ENCODE results near the gene ARHGEF3. TPM values are rescaled to one million over a fixed set of nuclear protein-coding genes. Genes with fewer than 3 reads are reported as not detected.
"Not testable (repeated sequence)": the region's sequence is repeated elsewhere in the genome, so short reads cannot be mapped to it uniquely, and the experiment has no call there.

Gene ARHGEF3
- total RNA-seq, 3 donors from 2014 or later (not counting 1 experiment from before 2014, with no cell fraction given), result 112 to 211 (median 135) TPM

DNA sequence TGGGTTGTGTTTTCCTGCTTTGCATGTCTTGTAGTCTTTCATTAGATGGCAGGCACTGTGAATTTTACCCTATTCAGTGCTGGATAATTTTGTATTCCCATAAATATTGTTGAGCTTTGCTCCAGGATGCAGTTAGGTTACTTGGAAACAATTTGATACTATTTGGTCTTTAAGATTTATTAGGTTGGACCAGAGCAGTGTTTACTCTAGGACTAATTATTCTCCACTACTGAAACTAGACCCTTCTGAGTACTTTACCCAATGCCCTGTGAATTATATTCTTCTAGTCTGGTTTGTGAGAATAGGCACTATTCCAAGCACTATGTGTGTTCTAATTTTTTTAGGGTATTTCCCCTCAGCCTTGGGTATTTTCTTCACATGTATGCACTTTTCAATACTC lies 80.9 kb downstream of the ARHGEF3 start:
- H3K4me3 ChIP-seq (ENCODE audit: low read length), result no peak overlapping the region
- intact Hi-C loops (cut with micrococcal nuclease), result no loop called here
- peaks cover 19% of the 10 kb centered on the region for H3K4me1 ChIP-seq (ENCODE audit: control insufficient read depth, insufficient read depth, low read length)
- H3K9me3 Mint-ChIP-seq, result peaks cover 0 to 3% of the 10 kb centered on the region in 2 donors
- no peaks in the 10 kb centered on the region for H3K27me3 Mint-ChIP-seq (ENCODE audit: low read depth in 2 of 2)
- no peak overlapping the region for H3K27ac ChIP-seq (ENCODE audit: low read length)
- H3K27me3 ChIP-seq (ENCODE audit: control insufficient read depth, insufficient read depth, low read length), result no peaks in the 10 kb centered on the region
- no peaks in the 10 kb centered on the region for H3K9me3 ChIP-seq (ENCODE audit: control insufficient read depth, insufficient read depth, low read length)
- H3K4me3 Mint-ChIP-seq, result peak overlapping the region; percentile 58
- TF ChIP-seq, protein P1, sequence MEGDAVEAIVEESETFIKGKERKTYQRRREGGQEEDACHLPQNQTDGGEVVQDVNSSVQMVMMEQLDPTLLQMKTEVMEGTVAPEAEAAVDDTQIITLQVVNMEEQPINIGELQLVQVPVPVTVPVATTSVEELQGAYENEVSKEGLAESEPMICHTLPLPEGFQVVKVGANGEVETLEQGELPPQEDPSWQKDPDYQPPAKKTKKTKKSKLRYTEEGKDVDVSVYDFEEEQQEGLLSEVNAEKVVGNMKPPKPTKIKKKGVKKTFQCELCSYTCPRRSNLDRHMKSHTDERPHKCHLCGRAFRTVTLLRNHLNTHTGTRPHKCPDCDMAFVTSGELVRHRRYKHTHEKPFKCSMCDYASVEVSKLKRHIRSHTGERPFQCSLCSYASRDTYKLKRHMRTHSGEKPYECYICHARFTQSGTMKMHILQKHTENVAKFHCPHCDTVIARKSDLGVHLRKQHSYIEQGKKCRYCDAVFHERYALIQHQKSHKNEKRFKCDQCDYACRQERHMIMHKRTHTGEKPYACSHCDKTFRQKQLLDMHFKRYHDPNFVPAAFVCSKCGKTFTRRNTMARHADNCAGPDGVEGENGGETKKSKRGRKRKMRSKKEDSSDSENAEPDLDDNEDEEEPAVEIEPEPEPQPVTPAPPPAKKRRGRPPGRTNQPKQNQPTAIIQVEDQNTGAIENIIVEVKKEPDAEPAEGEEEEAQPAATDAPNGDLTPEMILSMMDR (IDR thresholded peaks at IDR 0.05), result no peak
- H3K36me3 Mint-ChIP-seq, result peaks cover 16% of the 10 kb centered on the region
- H3K4me1 Mint-ChIP-seq, result peaks cover 54 to 70% of the 10 kb centered on the region in 2 donors
- H3K27ac Mint-ChIP-seq, result peak overlapping the region; percentile 80 to 89
- no peak for DNase-seq
- no peak for ATAC-seq
- peaks cover 20% of the 10 kb centered on the region for H3K36me3 ChIP-seq (ENCODE audit: control insufficient read depth, insufficient read depth, low read length)

DNA sequence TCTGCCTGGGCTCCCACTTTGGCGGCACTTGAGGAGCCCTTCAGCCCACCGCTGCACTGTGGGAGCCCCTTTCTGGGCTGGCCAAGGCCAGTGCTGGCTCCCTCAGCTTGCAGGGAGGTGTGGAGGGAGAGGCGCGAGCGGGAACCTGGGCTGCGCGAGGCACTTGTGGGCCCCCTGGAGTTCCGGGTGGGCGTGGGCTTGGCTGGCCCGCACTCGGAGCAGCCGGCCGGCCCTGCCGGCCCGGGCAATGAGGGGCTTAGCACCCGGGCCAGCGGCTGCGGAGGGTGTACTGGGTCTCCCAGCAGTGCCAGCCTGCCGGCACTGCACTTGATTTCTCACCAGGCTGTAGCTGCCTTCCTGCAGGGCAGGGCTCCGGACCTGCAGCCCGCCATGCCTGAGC lies 82.9 kb downstream of the ARHGEF3 start:
- H3K4me1 ChIP-seq (ENCODE audit: control insufficient read depth, insufficient read depth, low read length); H3K4me3 Mint-ChIP-seq; H3K27me3 ChIP-seq (ENCODE audit: control insufficient read depth, insufficient read depth, low read length); DNase-seq; ATAC-seq; intact Hi-C loops (cut with micrococcal nuclease); H3K9me3 Mint-ChIP-seq; H3K27ac ChIP-seq (ENCODE audit: low read length); H3K27me3 Mint-ChIP-seq (ENCODE audit: low read depth in 2 of 2); H3K4me3 ChIP-seq (ENCODE audit: low read length); H3K9me3 ChIP-seq (ENCODE audit: control insufficient read depth, insufficient read depth, low read length); H3K27ac Mint-ChIP-seq: not testable (repeated sequence)
- Mint-ChIP-seq H3K4me1 (peaks cover 39 to 60% of the 10 kb centered on the region in 2 donors), H3K36me3 (peaks cover 16% of the 10 kb centered on the region)
- WGBS (ENCODE audit: insufficient coverage), result 98% methylated on average over 21 of the region's 21 CpGs
- peaks cover 20% of the 10 kb centered on the region for H3K36me3 ChIP-seq (ENCODE audit: control insufficient read depth, insufficient read depth, low read length)

DNA sequence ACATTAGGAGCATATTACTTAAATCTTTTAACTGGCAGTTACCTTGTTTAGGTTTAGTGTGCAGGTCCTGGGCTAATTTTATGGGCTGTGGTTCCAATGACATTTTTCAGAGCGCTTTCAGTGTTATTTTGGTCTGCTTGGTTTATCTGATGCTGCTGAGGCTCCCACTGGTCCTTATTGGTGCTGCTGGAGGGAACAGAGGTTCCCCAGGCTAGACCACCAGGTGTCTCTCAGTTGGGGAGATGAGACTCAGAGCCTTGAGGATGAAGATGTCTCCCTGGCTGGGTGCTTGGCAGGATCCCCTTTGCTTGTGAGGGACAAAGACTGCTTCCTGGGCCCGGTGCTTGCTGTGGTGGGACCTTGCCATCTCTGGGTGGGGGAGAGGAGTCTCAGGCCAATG lies 90.4 kb downstream of the ARHGEF3 start:
- WGBS (ENCODE audit: insufficient coverage), result 87% methylated on average over 2 of the region's 2 CpGs
- Histone ChIP-seq H3K9me3 (ENCODE audit: control insufficient read depth, insufficient read depth, low read length) (no peaks in the 10 kb centered on the region), H3K36me3 (ENCODE audit: control insufficient read depth, insufficient read depth, low read length) (no peaks in the 10 kb centered on the region), H3K4me3 (ENCODE audit: low read length) (no peak overlapping the region), H3K27me3 (ENCODE audit: control insufficient read depth, insufficient read depth, low read length) (no peaks in the 10 kb centered on the region), H3K4me1 (ENCODE audit: control insufficient read depth, insufficient read depth, low read length) (no peaks in the 10 kb centered on the region), H3K27ac (ENCODE audit: low read length) (no peak overlapping the region)
- DNase-seq (no peak), ATAC-seq (no peak)
- intact Hi-C loops (cut with micrococcal nuclease), result no loop called here
- no peak overlapping the region for H3K4me3 Mint-ChIP-seq
- no peaks in the 10 kb centered on the region for H3K36me3 Mint-ChIP-seq
- H3K4me1 Mint-ChIP-seq, result peaks cover 0 to 24% of the 10 kb centered on the region in 2 donors
- no peaks in the 10 kb centered on the region for H3K27me3 Mint-ChIP-seq (ENCODE audit: low read depth in 2 of 2)
- TF ChIP-seq, protein P1 (IDR thresholded peaks at IDR 0.05), result no peak
- no peaks in the 10 kb centered on the region for H3K9me3 Mint-ChIP-seq
- H3K27ac Mint-ChIP-seq, result peak overlapping the region; percentile 16 to 38

DNA sequence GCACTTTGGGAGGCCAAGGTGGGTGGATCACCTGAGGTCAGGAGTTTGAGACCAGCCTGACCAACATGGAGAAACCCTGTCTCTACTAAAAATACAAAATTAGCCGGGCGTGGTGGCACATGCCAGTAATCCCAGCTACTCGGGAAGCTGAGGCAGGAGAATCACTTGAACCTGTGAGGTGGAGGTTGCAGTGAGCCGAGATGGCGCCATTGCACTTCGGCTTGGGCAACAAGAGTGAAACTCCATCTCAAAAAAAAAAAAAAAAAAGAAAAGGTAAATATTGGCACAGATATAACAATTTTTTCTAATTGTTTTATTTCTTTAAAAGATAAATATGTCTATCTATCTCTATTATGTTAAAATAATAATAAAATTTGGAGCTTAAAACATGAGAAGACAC lies 94.3 kb downstream of the ARHGEF3 start:
- H3K4me1 ChIP-seq (ENCODE audit: control insufficient read depth, insufficient read depth, low read length); H3K9me3 Mint-ChIP-seq; H3K4me3 Mint-ChIP-seq; H3K27me3 Mint-ChIP-seq (ENCODE audit: low read depth in 2 of 2); H3K36me3 Mint-ChIP-seq; H3K4me3 ChIP-seq (ENCODE audit: low read length); H3K27ac ChIP-seq (ENCODE audit: low read length); H3K27me3 ChIP-seq (ENCODE audit: control insufficient read depth, insufficient read depth, low read length); H3K9me3 ChIP-seq (ENCODE audit: control insufficient read depth, insufficient read depth, low read length); H3K36me3 ChIP-seq (ENCODE audit: control insufficient read depth, insufficient read depth, low read length); H3K27ac Mint-ChIP-seq; intact Hi-C loops (cut with micrococcal nuclease); ATAC-seq: not testable (repeated sequence)
- peak in 1 of 2 donors; percentile 41 for DNase-seq
- H3K4me1 Mint-ChIP-seq, result peaks cover 15 to 27% of the 10 kb centered on the region in 2 donors
- 95% methylated on average over 3 of the region's 6 CpGs for WGBS (ENCODE audit: insufficient coverage)

DNA sequence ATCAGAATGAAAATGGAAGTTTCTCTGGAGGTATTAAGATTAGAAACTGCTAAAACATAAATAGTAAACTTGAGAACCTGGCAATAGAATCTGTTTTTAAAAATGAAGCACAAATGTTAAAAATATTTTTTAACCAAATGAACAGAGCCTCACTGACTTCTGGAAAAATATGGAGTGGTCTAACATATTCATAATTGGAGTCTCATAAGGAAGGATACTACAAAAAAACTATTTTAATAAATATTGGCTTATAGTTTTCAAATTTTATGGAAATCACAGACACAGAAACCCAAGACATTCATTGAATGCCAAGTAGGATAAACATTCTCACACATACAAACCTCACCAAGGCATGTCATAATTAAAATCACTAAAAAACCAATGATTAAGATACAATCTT lies 95.1 kb downstream of the ARHGEF3 start:
- ATAC-seq (no peak), DNase-seq (no peak)
- no peaks in the 10 kb centered on the region for H3K27me3 Mint-ChIP-seq (ENCODE audit: low read depth in 2 of 2)
- H3K36me3 Mint-ChIP-seq, result no peaks in the 10 kb centered on the region
- TF ChIP-seq, protein P1 (IDR thresholded peaks at IDR 0.05), result no peak
- no peaks in the 10 kb centered on the region for H3K36me3 ChIP-seq (ENCODE audit: control insufficient read depth, insufficient read depth, low read length)
- H3K9me3 Mint-ChIP-seq, result no peaks in the 10 kb centered on the region
- H3K27ac Mint-ChIP-seq, result no peak overlapping the region
- H3K27me3 ChIP-seq (ENCODE audit: control insufficient read depth, insufficient read depth, low read length), result no peaks in the 10 kb centered on the region
- no peak overlapping the region for H3K4me3 ChIP-seq (ENCODE audit: low read length)
- no peak overlapping the region for H3K4me3 Mint-ChIP-seq
- intact Hi-C loops (cut with micrococcal nuclease), result no loop called here
- no peaks in the 10 kb centered on the region for H3K9me3 ChIP-seq (ENCODE audit: control insufficient read depth, insufficient read depth, low read length)
- peaks cover 16 to 24% of the 10 kb centered on the region in 2 donors for H3K4me1 Mint-ChIP-seq
- H3K27ac ChIP-seq (ENCODE audit: low read length), result no peak overlapping the region
- peaks cover 12% of the 10 kb centered on the region for H3K4me1 ChIP-seq (ENCODE audit: control insufficient read depth, insufficient read depth, low read length)

Measured in natural killer cell (primary cell).